HepG2 (cell line): ENCODE results near the gene PTMA. TPM values are rescaled to one million over a fixed set of nuclear protein-coding genes. Genes with fewer than 3 reads are reported as not detected.

Experiments used
- CHCHD3 ChIP-seq: sonication (generic); formaldehyde crosslinking; IDR thresholded peaks from 2 replicates; pipeline ENCODE4 v1.8.0; 2022; ENCODE audit warnings: mild to moderate bottlenecking, missing genetic modification reagents, moderate library complexity
- FOXO4 ChIP-seq: sonication (generic); formaldehyde crosslinking; conservative IDR thresholded peaks from 2 replicates; pipeline ENCODE4 v1.8.1; 2023; ENCODE audit warnings: missing genetic modification reagents
- GPBP1L1 ChIP-seq: sonication (generic); formaldehyde crosslinking; IDR thresholded peaks from 2 replicates; pipeline ENCODE4 v1.5.0; 2020; ENCODE audit warnings: mild to moderate bottlenecking, missing genetic modification reagents
- MAFG ChIP-seq: sonication (generic); formaldehyde crosslinking; IDR thresholded peaks from 2 replicates; pipeline ENCODE4 v1.5.1; 2020; ENCODE audit warnings: mild to moderate bottlenecking, missing genetic modification reagents
- RELA ChIP-seq: sonication (generic); formaldehyde crosslinking; IDR thresholded peaks from 2 replicates; pipeline ENCODE4 v1.4.0; 2020; ENCODE audit warnings: missing genetic modification reagents
- TFDP2 ChIP-seq: sonication (generic); formaldehyde crosslinking; IDR thresholded peaks from 2 replicates; pipeline ENCODE4 v1.4.0; 2020; ENCODE audit warnings: missing genetic modification reagents
- ZNF354B ChIP-seq: sonication (generic); formaldehyde crosslinking; IDR thresholded peaks from 2 replicates; pipeline ENCODE4 v1.8.0; 2022; ENCODE audit warnings: mild to moderate bottlenecking, missing genetic modification reagents
- ZNF484 ChIP-seq: sonication (generic); formaldehyde crosslinking; IDR thresholded peaks from 2 replicates; pipeline ENCODE4 v1.5.1; 2020; ENCODE audit warnings: mild to moderate bottlenecking, low read depth, missing genetic modification reagents, borderline replicate concordance
- ZNF557 ChIP-seq: sonication (generic); formaldehyde crosslinking; IDR thresholded peaks from 2 replicates; pipeline ENCODE4 v1.4.0; 2020; ENCODE audit warnings: missing genetic modification reagents
- ZNF558 ChIP-seq: sonication (generic); formaldehyde crosslinking; IDR thresholded peaks from 2 replicates; pipeline ENCODE4 v1.9.0; 2022; ENCODE audit warnings: mild to moderate bottlenecking, missing genetic modification reagents, borderline replicate concordance
- ZNF567 ChIP-seq: sonication (generic); formaldehyde crosslinking; IDR thresholded peaks from 2 replicates; pipeline ENCODE4 v1.8.1; 2023; ENCODE audit warnings: mild to moderate bottlenecking, missing genetic modification reagents, borderline replicate concordance
- ZNF597 ChIP-seq: sonication (generic); formaldehyde crosslinking; IDR thresholded peaks from 2 replicates; pipeline ENCODE4 v1.5.0; 2020; ENCODE audit warnings: missing genetic modification reagents
- ZNF644 ChIP-seq: IDR thresholded peaks from 2 replicates; pipeline ENCODE4 v1.6.1; 2016; ENCODE audit warnings: low read depth
- ZSCAN12 ChIP-seq: sonication (generic); formaldehyde crosslinking; IDR thresholded peaks from 2 replicates; pipeline ENCODE4 v1.9.0; 2021; ENCODE audit warnings: mild to moderate bottlenecking, missing genetic modification reagents
- polyA plus RNA-seq, 8 experiments: library from polyadenylated mRNA; depleted of rRNA in 3 of 8; stranded (reverse) in 7 of 8; unstranded in 1 of 8; fragments of >200 nt; fragmentation: Illumina TruSeq in 4 of 8; extraction: Trizol in 4 of 8; gene quantifications; 2 replicates each; pipeline versions ENCODE4 v1.2.1 to v1.2.3, GENCODE V29; 2011 to 2016; ENCODE audit warnings: low read depth in 4 of 8, missing spikeins in 1 of 8, mixed read lengths in 1 of 8; ENCODE audit not compliant: insufficient read depth in 1 of 8
- total RNA-seq, 5 experiments: library from RNA; depleted of rRNA; stranded (reverse); fragments of >200 nt; fragmentation: Illumina TruSeq; extraction: Trizol; gene quantifications; 2 replicates each; pipeline ENCODE4 v1.2.3, GENCODE V29; 2016; ENCODE audit warnings: low read depth in 1 of 5
- TF ChIP-seq, protein P1 (sequence below): sonication (generic); formaldehyde crosslinking; IDR thresholded peaks from 2 replicates; pipeline ENCODE4 v1.4.0; 2020; ENCODE audit warnings: missing genetic modification reagents
- TF ChIP-seq, protein P2 (sequence below): IDR thresholded peaks from 2 replicates; pipeline ENCODE4 v1.6.1; 2012; ENCODE audit warnings: inconsistent platforms
- TF ChIP-seq, protein P3 (sequence below): IDR thresholded peaks from 2 replicates; pipeline ENCODE4 v1.6.1; 2016; ENCODE audit warnings: mild to moderate bottlenecking, missing biosample characterization, missing genetic modification reagents
- TF ChIP-seq, protein P4 (sequence below): IDR thresholded peaks from 2 replicates; pipeline ENCODE4 v1.6.1; 2012; ENCODE audit warnings: low read length, improper control_type of control experiment

Gene PTMA
- total and polyA plus RNA-seq, 2 of the 13 experiments (the other 11 are each of a cell fraction or from before 2014, with no cell fraction given) = 190 to 1,086 TPM

DNA sequence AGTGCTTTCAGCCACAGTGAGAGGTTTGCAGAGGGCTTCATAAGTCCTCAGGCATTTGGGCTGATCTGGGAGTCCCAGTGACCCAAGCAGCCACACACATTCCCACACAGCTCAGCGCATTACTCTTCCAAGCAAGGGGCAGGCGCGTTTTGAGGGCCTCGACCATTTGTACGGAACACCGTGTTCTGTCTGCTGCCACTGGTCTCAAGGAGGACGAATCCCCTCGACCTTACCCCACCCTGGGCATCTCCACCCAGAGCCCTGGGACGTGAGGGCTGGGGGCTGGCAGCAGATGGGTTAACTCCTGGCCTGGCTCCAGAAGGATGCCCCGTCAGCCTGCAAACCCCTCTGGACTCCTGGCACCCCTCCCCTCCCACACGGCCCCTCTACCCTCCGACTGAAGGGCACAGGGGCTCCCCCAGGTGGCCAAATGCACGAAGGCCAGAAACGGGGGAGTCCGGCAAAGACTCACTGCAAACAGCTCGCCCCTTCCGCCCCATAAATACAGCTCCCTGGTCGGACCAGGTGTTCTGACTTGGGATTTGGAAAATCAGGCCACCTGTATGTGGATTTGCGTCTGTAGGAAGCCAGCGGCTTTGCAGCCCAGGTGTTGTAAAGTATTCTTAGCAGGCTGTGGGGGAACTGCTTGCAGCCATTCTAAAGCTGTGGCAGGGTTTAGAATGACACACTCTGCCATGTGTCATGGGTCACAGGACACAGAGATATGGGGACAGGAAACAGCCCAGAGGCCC, 33.6 kb upstream of the PTMA start (continued):
- TF ChIP-seq, protein P1, sequence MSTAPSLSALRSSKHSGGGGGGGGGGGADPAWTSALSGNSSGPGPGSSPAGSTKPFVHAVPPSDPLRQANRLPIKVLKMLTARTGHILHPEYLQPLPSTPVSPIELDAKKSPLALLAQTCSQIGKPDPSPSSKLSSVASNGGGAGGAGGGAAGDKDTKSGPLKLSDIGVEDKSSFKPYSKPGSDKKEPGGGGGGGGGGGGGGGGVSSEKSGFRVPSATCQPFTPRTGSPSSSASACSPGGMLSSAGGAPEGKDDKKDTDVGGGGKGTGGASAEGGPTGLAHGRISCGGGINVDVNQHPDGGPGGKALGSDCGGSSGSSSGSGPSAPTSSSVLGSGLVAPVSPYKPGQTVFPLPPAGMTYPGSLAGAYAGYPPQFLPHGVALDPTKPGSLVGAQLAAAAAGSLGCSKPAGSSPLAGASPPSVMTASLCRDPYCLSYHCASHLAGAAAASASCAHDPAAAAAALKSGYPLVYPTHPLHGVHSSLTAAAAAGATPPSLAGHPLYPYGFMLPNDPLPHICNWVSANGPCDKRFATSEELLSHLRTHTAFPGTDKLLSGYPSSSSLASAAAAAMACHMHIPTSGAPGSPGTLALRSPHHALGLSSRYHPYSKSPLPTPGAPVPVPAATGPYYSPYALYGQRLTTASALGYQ (CRISPR knock-in tag) = no peak
- TF ChIP-seq GPBP1L1 (CRISPR knock-in tag) = no peak
- no peak for TF ChIP-seq ZNF484
- no peak for TF ChIP-seq RELA (CRISPR knock-in tag)
- no peak for TF ChIP-seq ZNF644
- TF ChIP-seq ZNF354B (CRISPR knock-in tag) = no peak
- peak; percentile 76; the same call in 1 of the 2 replicates for TF ChIP-seq CHCHD3
- TF ChIP-seq FOXO4 (CRISPR knock-in tag) = no peak
- TF ChIP-seq ZSCAN12 = no peak
- TF ChIP-seq, protein P2, sequence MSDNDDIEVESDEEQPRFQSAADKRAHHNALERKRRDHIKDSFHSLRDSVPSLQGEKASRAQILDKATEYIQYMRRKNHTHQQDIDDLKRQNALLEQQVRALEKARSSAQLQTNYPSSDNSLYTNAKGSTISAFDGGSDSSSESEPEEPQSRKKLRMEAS = peak; percentile 37; the same call in 1 of the 2 replicates
- TF ChIP-seq, protein P3, sequence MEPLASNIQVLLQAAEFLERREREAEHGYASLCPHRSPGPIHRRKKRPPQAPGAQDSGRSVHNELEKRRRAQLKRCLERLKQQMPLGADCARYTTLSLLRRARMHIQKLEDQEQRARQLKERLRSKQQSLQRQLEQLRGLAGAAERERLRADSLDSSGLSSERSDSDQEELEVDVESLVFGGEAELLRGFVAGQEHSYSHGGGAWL = no peak
- TF ChIP-seq ZNF558 (CRISPR knock-in tag) = no peak
- no peak for TF ChIP-seq ZNF597 (CRISPR knock-in tag)
- TF ChIP-seq TFDP2 (CRISPR knock-in tag) = no peak
- no peak for TF ChIP-seq ZNF567
- no peak for TF ChIP-seq ZNF557
- no peak for TF ChIP-seq MAFG
- TF ChIP-seq, protein P4, sequence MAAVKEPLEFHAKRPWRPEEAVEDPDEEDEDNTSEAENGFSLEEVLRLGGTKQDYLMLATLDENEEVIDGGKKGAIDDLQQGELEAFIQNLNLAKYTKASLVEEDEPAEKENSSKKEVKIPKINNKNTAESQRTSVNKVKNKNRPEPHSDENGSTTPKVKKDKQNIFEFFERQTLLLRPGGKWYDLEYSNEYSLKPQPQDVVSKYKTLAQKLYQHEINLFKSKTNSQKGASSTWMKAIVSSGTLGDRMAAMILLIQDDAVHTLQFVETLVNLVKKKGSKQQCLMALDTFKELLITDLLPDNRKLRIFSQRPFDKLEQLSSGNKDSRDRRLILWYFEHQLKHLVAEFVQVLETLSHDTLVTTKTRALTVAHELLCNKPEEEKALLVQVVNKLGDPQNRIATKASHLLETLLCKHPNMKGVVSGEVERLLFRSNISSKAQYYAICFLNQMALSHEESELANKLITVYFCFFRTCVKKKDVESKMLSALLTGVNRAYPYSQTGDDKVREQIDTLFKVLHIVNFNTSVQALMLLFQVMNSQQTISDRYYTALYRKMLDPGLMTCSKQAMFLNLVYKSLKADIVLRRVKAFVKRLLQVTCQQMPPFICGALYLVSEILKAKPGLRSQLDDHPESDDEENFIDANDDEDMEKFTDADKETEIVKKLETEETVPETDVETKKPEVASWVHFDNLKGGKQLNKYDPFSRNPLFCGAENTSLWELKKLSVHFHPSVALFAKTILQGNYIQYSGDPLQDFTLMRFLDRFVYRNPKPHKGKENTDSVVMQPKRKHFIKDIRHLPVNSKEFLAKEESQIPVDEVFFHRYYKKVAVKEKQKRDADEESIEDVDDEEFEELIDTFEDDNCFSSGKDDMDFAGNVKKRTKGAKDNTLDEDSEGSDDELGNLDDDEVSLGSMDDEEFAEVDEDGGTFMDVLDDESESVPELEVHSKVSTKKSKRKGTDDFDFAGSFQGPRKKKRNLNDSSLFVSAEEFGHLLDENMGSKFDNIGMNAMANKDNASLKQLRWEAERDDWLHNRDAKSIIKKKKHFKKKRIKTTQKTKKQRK = no peak
